Thyroid gland (tissue), 4 donors: ENCODE data around the gene CARMIL1.

Experiments
- POLR2A ChIP-seq, 2 donors: fragments of 450-650 bp; IDR thresholded peaks; one replicate each; pipeline ENCODE4 v1.6.1; 2017; ENCODE audit warnings: antibody characterized with exemption in 2 of 2, mild to moderate bottlenecking in 2 of 2, moderate library complexity in 1 of 2
- TF ChIP-seq, protein P1 (sequence below), 6 experiments: fragments of 200-600 bp in 3 of 6; fragments of 450-650 bp in 3 of 6; sonication (generic) in 3 of 6; IDR thresholded peaks; one replicate each; pipeline ENCODE4 v1.5.1; 2016 to 2019; ENCODE audit warnings: antibody characterized with exemption in 6 of 6, mild to moderate bottlenecking in 2 of 6, inconsistent platforms in 1 of 6, moderate library complexity in 1 of 6

- TF ChIP-seq, protein P1, sequence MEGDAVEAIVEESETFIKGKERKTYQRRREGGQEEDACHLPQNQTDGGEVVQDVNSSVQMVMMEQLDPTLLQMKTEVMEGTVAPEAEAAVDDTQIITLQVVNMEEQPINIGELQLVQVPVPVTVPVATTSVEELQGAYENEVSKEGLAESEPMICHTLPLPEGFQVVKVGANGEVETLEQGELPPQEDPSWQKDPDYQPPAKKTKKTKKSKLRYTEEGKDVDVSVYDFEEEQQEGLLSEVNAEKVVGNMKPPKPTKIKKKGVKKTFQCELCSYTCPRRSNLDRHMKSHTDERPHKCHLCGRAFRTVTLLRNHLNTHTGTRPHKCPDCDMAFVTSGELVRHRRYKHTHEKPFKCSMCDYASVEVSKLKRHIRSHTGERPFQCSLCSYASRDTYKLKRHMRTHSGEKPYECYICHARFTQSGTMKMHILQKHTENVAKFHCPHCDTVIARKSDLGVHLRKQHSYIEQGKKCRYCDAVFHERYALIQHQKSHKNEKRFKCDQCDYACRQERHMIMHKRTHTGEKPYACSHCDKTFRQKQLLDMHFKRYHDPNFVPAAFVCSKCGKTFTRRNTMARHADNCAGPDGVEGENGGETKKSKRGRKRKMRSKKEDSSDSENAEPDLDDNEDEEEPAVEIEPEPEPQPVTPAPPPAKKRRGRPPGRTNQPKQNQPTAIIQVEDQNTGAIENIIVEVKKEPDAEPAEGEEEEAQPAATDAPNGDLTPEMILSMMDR (IDR thresholded peaks at IDR 0.05) = no peak
- TF ChIP-seq POLR2A (IDR thresholded peaks at IDR 0.05) = no peak
These were observed 157.6 kb downstream of the CARMIL1 start for GRCh38 chr6:25436760-25437159.
